GM12891 (cell line): Measurements from ENCODE around the gene PGM2.

ENCODE experiments used
- DNase-seq: peaks from one replicate; pipeline ENCODE4 v3.0.0; 2011; ENCODE audit warnings: low spot score; ENCODE audit not compliant: insufficient read length
- FAIRE-seq: peaks from 2 replicates; lab custom pipeline; 2011; peaks lifted over from hg19 to GRCh38; lab: Jason Lieb, UNC
- PAX5 ChIP-seq: IDR thresholded peaks from 2 replicates; pipeline ENCODE4 v1.6.1; 2011; ENCODE audit warnings: low read length, moderate library complexity, mild to moderate bottlenecking; ENCODE audit not compliant: insufficient read depth, severe bottlenecking
- POLR2A ChIP-seq: IDR thresholded peaks from 2 replicates; pipeline ENCODE4 v1.6.1; 2011; ENCODE audit warnings: low read depth, low read length, control low read depth
- POLR2AphosphoS5 ChIP-seq: IDR thresholded peaks from 2 replicates; pipeline ENCODE4 v1.6.1; 2011; ENCODE audit warnings: low read depth, low read length, control low read depth
- POU2F2 ChIP-seq: IDR thresholded peaks from 2 replicates; pipeline ENCODE4 v1.6.1; 2011; ENCODE audit warnings: low read depth, mild to moderate bottlenecking, control low read depth, low read length, moderate library complexity
- SPI1 ChIP-seq: IDR thresholded peaks from 2 replicates; pipeline ENCODE4 v1.6.1; 2011; ENCODE audit warnings: low read depth, low read length, control low read depth
- TAF1 ChIP-seq: IDR thresholded peaks from 2 replicates; pipeline ENCODE4 v1.6.1; 2011; ENCODE audit warnings: low read depth, low read length, control low read depth

The PGM2 gene

GRCh38 chr4:37876156-37876555 is 49.7 kb downstream of the PGM2 start:
- DNase-seq (no peak), FAIRE-seq (peak; percentile 5)
- TF ChIP-seq TAF1 (no peak), POLR2AphosphoS5 (no peak), SPI1 (no peak), POU2F2 (no peak), POLR2A (no peak), PAX5 (no peak)

DNA sequence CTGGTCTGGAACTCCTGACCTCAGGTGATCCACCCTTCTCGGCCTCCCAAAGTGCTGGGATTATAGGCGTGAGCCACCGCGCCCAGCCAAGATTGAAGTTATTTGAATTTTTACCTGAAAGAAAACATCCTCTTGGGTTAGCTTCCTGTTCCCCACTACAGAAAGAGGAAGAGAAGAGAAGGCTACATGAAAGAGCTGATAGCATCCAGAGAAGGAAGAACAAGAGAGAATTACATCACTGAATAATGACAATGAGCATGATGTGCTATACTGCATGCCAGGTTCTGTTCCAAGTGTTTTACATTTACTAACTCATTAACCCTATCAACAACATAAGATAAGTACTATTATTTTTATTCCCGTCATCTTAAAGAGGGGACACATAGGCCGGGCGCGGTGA is 52.9 kb downstream of the PGM2 start:
- no peak for DNase-seq
- peak; percentile 33; the same call in 1 of the 2 replicates for TF ChIP-seq SPI1
- no peak for TF ChIP-seq POLR2AphosphoS5
- no peak for TF ChIP-seq PAX5
- FAIRE-seq, result no peak

GRCh38 chr4:37881811-37882210 is 55.3 kb downstream of the PGM2 start:
- no peak for FAIRE-seq
- DNase-seq, result no peak
- TF ChIP-seq POLR2AphosphoS5, result no peak

- DNase-seq, result no peak
- FAIRE-seq, result no peak
- TF ChIP-seq POU2F2 (no peak), POLR2A (no peak), SPI1 (no peak), POLR2AphosphoS5 (no peak), PAX5 (no peak), TAF1 (no peak)
These were observed 56.3 kb downstream of the PGM2 start for GRCh38 chr4:37882665-37883296.

DNA sequence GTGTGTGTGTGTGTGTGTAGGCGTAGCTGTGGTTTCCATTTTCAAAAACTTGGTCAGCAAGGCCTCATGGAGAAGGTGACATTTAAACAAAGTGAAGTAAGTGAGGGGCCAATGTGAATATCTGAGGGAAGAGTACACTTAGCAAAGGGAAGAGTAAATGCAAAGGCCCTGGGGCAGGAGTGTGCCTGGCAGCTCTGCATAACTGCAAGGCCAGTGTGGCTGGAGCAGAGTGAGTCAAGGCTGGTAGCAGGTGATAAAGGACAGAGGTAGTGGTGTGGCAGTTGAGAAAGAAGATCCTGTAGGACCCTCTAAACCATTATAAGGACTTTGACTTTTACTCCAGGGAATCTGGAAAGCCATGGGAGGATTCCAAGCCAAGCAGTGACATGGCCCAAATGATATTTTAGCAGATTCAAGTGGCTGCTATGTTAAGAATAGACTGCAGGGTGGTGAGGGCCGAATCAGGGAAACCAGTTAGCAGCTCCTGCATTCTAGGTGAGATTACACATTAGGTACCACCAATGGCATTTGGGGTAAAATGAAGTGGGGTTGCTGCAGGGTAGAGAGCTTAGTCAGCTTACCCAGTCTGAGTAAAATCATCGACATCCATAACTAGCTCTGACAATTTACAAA is 58.5 kb downstream of the PGM2 start:
- no peak for DNase-seq
- no peak for TF ChIP-seq PAX5
- TF ChIP-seq SPI1, result no peak
- TF ChIP-seq POLR2AphosphoS5, result no peak
- no peak for TF ChIP-seq POU2F2
- TF ChIP-seq POLR2A, result no peak
- no peak for TF ChIP-seq TAF1

DNA sequence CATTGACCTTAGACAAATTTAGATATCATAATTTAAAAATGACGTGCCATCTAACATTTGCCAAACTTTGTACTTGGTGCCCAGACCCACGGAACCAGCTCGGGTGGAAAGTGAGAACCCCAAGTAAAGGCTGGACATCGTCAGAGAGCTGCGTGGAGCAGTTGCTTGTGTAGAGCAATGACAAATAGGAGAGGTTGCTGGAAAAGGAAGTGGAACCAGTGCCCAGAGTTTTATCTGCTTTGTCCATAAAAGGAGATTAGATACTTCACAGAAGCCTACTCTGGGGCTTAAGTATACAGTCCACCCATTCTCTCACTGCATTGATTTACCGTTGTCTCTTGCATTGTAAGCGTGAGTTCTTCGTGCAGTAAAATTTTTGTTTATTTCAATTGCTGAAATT is 59.0 kb downstream of the PGM2 start:
- FAIRE-seq (peak; percentile 28), DNase-seq (no peak)
- TF ChIP-seq POLR2AphosphoS5, result no peak
- TF ChIP-seq POLR2A, result no peak
- TF ChIP-seq POU2F2, result no peak
- TF ChIP-seq PAX5, result no peak
- TF ChIP-seq TAF1, result no peak
- peak; percentile 81 for TF ChIP-seq SPI1

More for the DNA sequence above, 58.5 kb downstream of the PGM2 start:
- peak; percentile 43 for FAIRE-seq

DNA sequence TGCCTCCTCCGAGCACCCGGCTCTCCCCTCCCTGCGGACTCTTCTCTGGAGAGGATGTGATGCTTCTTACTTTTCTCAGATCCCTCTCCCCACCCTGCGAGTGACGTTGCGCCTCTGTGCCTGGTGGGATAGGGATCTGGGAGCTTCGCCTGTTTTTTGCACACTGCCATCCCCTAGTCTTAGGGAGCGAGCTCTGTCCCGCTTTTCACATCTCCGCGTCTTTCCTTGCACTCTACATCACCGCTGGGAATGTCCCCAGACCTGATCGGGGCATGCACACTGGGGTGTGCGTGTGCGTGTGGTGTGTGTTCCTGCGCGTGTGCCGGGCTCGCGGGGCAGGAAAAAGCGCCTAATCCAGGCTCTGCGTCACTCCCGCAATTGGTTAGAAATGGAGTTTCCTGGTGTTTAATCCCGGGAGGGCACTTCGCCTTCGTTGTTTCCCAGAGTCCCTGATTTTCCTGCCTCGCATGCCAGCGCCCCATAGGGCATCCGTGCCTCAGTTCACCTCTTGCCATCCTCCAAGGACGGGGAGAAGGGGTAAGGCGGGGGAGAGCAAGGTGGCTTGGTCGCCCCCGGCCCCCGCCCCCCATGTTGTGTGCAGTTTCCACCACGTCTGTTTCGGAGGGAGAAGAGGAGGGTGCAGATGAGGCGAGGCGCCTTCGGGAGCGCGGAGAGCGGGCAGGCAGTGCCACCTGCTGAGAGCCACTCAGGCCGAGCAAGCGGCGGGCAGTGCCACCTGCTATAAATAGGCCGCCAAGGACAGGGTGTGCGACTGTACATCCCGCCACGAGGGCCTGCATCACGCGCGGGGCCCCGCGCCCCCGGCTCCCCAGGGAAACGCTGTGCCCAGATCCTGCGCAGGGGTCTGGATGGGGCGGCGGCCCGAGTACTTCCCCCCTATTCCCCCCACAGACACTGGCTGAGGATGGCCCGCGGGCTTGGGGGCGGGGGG is 63.6 kb downstream of the PGM2 start:
- no peak for TF ChIP-seq POU2F2
- TF ChIP-seq SPI1, result no peak
- no peak for TF ChIP-seq POLR2A
- TF ChIP-seq TAF1, result no peak
- no peak for TF ChIP-seq POLR2AphosphoS5
- TF ChIP-seq PAX5, result no peak
- FAIRE-seq (no peak), DNase-seq (no peak)

DNA sequence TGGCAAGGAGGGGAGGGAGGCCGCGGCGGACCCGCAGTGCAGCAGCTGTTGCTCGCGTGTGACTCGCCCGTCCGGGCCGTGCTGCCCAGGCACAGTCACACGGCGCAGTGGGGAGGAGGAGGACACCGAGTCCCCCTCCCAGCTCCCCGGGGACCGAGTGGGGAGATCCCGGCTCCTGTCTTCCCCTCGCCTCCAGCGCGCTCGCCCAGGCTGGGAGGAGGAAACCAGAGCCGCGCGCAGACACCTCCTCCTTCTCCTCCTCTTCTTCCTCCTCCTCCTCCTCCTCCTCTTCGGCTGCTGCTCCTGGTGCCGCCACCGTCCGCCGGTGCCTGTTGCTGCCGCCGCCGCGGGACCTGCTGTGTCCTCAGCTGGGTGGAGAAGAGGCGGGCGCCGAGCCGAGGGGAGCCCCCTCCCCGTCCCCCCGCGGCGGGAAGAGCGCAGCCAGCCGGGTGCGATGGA is 64.3 kb downstream of the PGM2 start, which contains the start of gene TBC1D1:
Gene TBC1D1 (plus strand): TSS at position 284 of the 459 bp plus-strand sequence. CDS start 11,012 bp downstream, outside the sequence.
- TF ChIP-seq POLR2AphosphoS5 (peak; percentile 30; the same call in 1 of the 2 replicates), POLR2A (no peak; the same call in 1 of the 2 replicates), TAF1 (no peak), SPI1 (no peak), POU2F2 (no peak)
- peak; percentile 48 for DNase-seq
- FAIRE-seq, result no peak
